ENCODE data around the gene FNTB.
A peak's percentile ranks its signal among the peaks of the same experiment; 100 is the strongest.
"Not testable (repeated sequence)": the region's sequence is repeated elsewhere in the genome, so short reads cannot be mapped to it uniquely, and the experiment has no call there.

FNTB gene

GRCh38 chr14:65084554-65085505, 98.1 kb downstream of the FNTB start:
- no peak for DNase-seq (ENCODE audit: low read depth in 2 of 2)

- not testable (repeated sequence) for DNase-seq (ENCODE audit: low read depth in 2 of 2)
These were observed 100.0 kb downstream of the FNTB start for GRCh38 chr14:65086686-65087085.

GRCh38 chr14:65087835-65088234, 101.1 kb downstream of the FNTB start:
- not testable (repeated sequence) for DNase-seq (ENCODE audit: low read depth in 2 of 2)

DNA sequence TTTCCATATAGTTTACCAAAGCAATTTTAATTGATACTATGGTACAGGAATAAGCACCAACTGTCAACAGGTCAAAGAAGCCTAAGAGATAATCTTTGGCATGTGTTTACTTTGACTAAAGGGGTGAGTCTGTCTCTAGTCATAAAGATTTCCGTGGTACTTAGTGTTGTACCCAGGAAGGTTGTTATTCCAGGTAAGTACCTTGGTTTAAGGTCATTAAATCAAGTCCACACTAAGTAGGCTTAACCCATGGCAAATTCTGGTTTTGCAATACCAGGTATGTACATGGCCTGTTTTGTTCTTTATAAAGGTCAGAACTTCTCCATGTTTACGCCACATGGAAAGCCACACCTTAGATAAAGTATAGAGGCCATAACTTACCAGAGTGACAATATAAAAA, 105.7 kb downstream of the FNTB start:
- DNase-seq (ENCODE audit: low read depth in 2 of 2) = no peak

DNA sequence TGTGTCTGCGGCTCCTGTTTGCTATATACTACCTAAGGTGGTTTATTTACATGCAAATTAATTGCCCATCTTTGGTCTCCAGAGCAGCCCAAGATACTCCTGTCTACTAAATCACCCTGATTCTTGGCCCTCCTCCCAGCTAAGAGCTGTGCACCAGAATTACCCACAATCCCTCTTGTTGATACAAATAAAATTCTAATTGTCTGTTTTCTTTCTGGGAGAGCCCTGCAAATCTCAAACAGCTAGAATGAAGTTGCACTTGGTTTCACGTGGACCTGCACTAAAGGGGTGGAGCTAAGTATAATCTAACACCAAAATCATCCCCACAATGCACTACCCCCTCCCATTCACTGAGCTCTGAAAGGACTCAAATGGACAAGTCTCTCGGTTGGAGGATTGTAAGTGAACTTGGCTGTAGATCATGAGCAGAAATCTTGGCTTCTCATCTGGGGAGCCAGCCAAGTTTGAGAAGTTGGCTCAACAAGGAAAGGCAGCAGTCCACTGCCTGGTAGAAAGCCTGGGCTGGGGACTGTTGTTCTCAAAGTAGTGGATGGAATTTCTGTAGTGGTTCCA, 109.0 kb downstream of the FNTB start:
- no peak for DNase-seq (ENCODE audit: low read depth in 2 of 2)

GRCh38 chr14:65096323-65097089, 109.8 kb downstream of the FNTB start:
- no peak for DNase-seq (ENCODE audit: low read depth in 2 of 2)

DNA sequence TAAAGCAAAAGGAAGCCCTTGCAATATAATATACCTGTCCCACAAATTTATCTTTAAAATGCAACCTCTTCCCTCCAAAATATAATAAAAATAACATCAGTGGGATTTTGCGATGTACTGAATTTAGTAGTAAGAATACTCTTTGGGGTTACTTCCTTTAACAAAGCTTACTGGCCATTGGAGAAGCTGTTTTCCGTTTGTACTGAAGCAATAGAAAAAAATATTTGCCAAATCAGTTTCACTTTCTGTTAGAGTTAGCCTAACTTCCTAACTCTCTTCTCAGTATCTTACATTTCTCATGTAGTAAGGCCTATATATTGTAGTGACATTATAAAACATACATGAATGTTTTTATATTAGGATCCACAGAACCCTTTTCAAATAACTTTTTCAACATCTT, 111.9 kb downstream of the FNTB start:
- no peak for DNase-seq (ENCODE audit: low read depth in 2 of 2)

- DNase-seq (ENCODE audit: low read depth in 2 of 2) = no peak
These were observed 114.3 kb downstream of the FNTB start for GRCh38 chr14:65100922-65101541.

DNA sequence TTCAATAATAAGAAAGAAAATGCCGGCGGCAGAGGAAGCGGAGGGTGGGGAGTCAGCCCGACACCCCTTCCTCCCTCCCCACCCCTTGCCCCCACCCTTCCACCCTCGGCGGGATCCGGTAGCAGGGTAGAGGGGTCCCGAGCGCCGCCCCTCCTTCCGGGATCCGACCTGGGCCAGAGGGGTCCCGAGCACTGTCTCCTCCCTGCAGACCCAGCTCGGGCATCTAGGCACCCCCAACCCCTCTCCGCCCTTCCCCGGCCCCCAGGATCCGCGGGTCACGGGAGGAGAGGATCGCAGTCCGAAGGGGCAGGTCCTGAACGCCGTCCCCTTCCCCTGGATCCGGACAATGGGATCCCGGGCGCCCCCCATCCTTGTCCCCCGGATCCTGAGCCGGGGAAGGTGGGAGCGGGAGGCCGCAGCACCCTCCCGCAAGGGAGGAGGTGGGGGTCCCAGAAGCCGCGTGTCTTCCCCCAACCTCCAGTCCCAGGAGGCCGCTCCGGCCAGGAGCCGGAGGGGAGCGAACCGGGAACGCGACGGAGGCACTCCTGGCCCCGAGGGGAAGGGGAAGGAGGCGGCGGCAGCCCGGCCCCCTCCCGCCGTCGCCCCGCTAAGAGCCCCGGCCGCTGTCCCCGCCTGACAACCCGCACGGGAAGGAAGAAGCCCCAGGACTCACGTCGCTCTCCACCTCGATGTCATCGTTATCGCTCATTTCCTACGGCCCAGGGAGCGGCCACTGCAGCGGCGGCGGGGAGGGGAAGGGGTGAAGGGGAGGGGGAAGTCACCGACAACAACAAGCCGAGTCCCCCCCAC, 115.1 kb downstream of the FNTB start:
- peak in 1 of 2 donors; percentile 5 for DNase-seq (ENCODE audit: low read depth in 2 of 2)

DNA sequence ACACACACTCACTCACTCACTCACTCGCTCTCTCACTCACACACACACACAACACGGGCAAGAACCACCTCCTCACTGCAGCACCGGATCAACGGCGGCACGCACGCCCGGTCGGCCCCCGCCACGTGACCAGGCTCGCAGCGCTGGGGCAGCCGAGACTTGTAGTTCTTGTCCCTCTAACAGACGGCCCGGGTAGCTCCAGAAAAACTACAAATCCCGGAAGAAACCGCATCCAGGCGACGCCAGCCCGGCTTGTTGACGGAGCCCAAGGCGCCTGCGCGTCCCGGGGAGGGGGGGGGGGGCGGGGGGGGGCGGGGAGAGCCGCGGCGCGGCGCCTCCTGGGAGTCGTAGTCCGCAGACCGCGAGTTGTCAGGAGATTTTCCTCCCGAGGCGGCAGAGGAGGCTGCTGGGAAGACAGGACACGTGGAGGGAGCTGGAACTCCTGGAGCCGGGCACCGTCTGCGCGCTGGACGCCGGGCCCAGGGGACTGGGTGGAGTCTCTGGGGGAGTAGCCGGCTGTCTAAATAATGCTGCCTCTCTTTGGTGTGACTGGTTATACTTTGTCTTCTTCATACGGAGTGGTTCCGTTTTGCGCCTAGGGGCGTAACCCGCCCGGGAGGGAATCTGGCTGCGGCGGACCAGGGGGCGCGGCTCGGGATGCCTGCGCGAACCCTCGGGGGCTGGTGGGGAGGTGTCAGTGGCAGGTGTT, 115.9 kb downstream of the FNTB start, which contains the start of gene MAX:
Gene MAX (minus strand): TSS at position 77 of the 709 bp plus-strand sequence. CDS start 178 bp downstream, outside the sequence.
- DNase-seq (ENCODE audit: low read depth in 2 of 2) = peak; percentile 98

- DNase-seq (ENCODE audit: low read depth in 2 of 2) = no peak
These were observed 116.6 kb downstream of the FNTB start for GRCh38 chr14:65103150-65103760.

DNA sequence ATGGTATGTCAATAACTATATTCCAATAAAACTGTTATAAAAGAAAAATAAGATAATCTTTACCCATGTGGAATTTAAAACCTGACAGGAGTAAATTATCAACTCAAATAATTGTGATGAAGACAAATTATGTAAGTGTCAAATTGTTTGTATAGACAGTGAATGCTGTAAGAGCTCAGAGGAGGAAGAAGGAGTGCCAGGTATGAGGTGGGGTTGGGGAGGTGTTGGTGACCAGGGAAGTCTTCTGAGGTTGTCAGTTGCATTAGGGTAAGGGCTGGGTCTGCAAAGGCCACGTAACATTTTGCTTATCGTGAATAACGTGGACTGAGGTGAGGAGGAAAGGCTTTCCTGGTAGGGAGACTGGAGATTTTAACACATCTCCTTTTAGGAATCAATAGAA, 118.1 kb downstream of the FNTB start:
- no peak for DNase-seq (ENCODE audit: low read depth in 2 of 2)

DNA sequence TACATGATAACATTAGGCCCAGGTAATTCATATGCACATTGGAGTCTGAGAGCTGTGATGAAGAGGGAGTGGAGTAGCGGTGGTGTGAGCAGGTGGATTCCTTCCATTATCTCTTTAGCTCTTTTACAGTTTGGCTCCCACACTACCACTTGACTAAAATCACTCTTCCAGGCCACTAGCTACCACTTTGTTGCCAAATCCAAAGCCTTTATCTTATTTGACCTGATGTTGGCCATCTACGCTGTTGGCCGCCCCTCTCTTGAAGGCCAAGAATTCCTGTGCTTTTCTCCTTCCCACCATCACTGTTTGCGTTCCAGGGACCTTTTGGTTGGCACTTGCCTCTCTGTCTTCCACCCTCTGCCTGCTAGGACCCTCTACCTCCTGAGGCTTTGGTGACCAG, 119.6 kb downstream of the FNTB start:
- DNase-seq (ENCODE audit: low read depth in 2 of 2) = no peak

GRCh38 chr14:65106736-65107135, 120.0 kb downstream of the FNTB start:
- DNase-seq (ENCODE audit: low read depth in 2 of 2) = no peak

DNA sequence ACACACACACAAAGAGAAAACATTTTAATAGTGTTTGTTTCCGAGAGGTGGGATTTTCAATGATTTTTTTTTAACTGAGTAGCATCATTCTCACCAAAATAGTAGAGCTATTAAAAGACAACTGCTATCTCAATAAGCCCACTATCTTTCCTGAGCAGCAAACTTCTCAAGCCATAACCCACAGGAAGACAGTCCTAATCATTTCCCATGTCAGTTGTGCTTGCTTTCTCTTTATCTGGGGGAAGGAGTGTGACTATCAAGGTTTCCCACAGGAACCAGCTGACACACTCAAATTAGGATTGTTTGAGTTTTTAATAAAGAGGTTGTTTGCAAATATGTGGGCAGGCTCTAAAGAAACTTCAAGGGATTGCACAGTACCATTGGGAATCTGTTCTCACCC, 120.5 kb downstream of the FNTB start:
- no peak for DNase-seq (ENCODE audit: low read depth in 2 of 2)

DNA sequence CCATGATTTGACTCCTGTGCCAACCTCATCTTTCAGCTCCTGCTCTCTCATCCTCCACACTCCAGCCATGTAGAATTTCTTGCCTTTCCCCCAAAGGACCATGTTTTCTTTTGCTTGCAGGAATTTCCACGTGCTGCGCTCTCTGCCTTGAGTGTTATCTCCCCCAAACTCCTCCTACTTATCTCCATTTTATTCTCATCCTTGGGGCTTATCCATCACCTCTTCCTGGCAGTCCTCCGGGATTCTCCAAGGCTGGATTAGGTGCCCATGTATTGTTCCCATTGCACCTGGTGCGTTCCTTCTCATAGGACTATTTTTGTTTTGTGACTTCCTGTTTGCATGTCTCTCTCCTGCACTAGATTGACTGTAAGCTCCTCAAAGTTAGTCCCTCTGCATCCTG, 122.7 kb downstream of the FNTB start:
- DNase-seq (ENCODE audit: low read depth in 2 of 2) = no peak

DNA sequence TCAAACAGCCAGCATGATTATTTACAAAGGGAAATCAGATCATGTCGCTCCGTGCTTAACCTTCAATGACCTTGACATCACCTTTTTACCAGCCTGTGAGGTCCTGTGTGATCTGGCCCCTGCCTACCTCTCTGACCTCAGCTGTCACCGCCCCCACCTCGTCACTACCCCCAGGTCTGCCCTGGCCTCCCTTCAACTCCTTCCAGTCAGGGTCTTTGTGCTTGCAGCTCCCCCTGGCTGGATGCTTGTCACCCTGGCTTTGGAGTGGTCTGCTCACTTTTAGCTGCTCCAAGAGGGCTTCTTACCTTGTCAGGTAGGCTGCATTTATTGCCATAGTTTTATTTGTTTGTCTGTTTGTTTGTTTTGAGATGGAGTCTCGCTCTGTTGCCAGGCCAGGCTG, 123.8 kb downstream of the FNTB start:
- DNase-seq (ENCODE audit: low read depth in 2 of 2) = no peak

Data from activated CD8-positive, alpha-beta memory T cell treated with anti-CD3 and anti-CD28 coated beads for 4 hours (primary cell).